ENCODE data around the gene TNS2.

The TNS2 gene

DNA sequence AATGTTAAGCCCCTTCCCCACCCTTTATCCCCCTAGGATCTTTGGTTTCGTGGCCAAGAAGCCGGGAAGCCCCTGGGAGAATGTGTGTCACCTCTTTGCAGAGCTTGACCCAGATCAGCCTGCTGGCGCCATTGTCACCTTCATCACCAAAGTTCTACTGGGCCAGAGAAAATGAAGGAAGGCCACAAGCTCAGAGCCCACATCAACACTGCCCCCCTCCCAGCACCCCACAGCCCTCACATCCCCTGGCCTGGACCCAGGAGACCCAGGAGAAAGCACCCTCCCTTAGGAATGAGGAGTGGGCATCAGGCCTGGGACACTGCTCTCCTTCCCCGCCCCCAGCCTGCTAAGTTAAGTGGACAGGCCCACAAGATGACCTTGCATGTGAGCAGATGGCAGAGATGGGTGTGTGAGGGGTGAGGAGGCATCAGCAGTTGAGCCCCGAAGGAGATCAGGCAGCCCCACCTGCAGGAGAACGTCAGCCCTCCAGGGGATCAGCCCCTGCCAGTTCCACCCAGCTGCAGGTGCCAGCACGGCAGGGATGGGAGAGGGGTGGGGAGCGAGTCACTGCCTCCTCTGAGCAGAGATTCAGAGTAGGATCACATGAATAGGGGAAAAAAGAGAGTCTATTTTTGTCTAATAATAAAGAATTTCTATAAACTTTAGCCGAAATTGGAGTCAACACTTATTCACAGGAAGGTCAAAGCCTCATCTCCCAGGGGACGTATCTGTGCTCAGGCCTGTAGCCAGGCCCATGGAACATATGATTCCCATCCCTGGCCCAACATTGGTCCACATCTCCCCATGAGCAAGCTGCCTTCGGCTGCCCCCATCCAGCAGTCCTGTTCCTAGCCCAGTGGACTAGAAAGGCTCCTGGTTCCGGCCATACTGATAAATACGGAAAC is 14.1 kb downstream of the TNS2 start:
- DNase-seq (ENCODE audit: low read depth) = no peak
- TF ChIP-seq, protein P1, sequence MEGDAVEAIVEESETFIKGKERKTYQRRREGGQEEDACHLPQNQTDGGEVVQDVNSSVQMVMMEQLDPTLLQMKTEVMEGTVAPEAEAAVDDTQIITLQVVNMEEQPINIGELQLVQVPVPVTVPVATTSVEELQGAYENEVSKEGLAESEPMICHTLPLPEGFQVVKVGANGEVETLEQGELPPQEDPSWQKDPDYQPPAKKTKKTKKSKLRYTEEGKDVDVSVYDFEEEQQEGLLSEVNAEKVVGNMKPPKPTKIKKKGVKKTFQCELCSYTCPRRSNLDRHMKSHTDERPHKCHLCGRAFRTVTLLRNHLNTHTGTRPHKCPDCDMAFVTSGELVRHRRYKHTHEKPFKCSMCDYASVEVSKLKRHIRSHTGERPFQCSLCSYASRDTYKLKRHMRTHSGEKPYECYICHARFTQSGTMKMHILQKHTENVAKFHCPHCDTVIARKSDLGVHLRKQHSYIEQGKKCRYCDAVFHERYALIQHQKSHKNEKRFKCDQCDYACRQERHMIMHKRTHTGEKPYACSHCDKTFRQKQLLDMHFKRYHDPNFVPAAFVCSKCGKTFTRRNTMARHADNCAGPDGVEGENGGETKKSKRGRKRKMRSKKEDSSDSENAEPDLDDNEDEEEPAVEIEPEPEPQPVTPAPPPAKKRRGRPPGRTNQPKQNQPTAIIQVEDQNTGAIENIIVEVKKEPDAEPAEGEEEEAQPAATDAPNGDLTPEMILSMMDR (IDR thresholded peaks at IDR 0.05; ENCODE audit: insufficient read depth, low read depth, low read length, missing control alignments) = no peak
- no peak overlapping the region for H3K4me3 ChIP-seq (ENCODE audit: low read length)

DNA sequence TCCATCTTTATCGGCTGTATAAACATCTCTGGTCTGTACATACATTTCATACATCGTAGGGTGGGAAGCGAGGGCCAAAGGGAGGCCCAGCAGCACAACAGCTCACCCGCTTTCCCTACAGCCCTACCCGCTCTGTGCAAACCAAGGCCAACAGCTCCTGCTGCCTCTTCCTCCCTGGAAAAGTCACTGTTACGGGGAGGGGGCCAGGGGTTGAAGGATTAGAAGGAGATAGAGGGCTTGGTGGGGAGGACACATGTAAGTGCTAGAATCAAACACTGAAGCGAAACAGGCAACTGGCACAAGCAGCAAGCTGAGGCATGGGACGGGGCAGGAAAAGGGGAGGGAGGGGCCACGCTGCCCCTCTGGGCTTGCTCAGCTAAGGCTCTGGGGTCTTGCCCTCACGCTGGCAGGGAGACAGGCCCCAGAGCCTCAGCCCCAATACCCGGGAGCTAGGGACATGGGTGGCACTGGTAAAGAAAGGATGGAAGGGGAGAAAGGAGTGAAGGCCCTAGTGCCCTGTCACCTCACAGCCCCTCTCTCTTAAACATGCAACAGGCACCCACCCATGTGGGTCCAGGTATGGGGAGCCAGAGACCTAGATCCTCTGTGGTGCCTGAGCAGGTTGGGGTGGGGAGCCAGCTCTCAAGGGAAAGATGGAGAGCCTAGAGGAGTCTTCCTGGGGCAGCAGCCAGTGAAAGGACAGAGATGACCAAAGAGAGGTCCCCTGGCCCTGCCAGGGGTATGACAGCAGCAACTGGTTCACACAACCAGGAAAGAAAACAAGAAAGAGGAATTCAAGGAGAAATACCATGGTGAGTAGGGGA is 15.0 kb downstream of the TNS2 start:
- no peak overlapping the region for H3K4me3 ChIP-seq (ENCODE audit: low read length)
- no peak for DNase-seq (ENCODE audit: low read depth)
- TF ChIP-seq, protein P1 (IDR thresholded peaks at IDR 0.05; ENCODE audit: insufficient read depth, low read depth, low read length, missing control alignments) = no peak

DNA sequence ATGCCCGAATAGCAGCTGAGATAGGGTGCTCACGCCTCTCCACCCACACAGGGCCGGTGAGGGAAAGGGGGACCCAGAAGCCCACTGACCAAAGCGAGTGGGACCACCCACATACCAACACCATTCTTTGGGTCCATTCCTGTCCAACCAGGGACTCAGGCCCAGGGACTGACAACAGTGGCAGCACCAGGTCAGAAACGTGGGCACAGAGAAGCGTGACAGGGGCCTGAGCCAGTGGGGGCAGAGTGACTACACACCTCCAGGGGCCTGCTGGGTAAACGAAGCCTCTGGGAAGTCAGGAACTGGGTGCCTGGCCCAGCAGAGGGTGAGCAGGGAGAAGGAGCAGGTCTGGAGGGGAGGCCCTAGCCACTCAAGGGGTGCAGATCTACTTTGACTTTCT is 15.6 kb downstream of the TNS2 start:
- TF ChIP-seq, protein P1 (IDR thresholded peaks at IDR 0.05; ENCODE audit: insufficient read depth, low read depth, low read length, missing control alignments) = no peak
- no peak for DNase-seq (ENCODE audit: low read depth)
- H3K4me3 ChIP-seq (ENCODE audit: low read length) = no peak overlapping the region

DNA sequence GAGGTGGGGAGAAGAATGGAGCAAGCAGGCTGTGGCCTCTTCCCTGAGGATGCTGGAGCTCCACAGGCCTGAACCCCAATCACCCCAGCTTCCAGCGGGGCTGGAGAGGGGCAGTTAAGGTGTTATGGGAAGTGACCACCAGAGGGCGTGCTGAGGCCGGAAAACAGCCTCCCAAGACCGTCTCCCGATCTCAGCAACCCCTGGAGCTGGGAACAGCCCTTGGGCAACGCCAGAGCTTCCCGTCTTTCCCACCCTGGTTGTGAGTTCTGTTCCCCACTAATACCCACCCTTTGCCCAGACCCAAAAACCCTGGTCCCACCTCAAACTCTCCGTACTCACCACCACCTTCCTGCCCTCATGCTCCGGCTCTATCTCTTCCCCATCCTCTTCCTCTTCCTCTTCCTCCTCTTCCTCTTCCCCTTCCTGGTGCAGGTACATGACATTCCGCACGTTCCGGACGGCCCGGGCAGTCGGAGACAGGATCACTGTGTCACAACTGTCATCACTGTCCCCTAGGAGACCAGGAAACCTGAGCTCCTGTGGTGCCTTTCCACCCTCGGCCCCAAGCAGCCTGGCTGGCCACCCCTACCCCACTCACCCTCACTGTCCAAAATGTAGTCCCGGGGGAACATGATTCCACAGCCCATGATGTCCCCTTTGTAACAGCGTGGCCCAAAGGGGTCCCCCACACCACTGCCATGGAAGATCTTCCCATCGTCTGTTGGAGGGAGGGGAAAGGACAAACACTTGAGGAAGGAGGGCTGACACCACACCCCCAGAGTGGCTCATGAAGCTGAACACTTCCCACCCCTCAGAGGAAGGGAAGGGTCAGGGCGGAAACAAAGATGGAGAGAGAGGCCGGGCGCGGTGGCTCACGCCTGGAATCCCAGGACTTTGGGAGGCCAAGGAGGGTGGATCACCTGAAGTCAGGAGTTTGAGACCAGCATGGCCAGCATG is 16.4 kb downstream of the TNS2 start:
- H3K4me3 ChIP-seq (ENCODE audit: low read length) = no peak overlapping the region
- TF ChIP-seq, protein P1 (IDR thresholded peaks at IDR 0.05; ENCODE audit: insufficient read depth, low read depth, low read length, missing control alignments) = peak; percentile 84
- peak; percentile 74 for DNase-seq (ENCODE audit: low read depth)

DNA sequence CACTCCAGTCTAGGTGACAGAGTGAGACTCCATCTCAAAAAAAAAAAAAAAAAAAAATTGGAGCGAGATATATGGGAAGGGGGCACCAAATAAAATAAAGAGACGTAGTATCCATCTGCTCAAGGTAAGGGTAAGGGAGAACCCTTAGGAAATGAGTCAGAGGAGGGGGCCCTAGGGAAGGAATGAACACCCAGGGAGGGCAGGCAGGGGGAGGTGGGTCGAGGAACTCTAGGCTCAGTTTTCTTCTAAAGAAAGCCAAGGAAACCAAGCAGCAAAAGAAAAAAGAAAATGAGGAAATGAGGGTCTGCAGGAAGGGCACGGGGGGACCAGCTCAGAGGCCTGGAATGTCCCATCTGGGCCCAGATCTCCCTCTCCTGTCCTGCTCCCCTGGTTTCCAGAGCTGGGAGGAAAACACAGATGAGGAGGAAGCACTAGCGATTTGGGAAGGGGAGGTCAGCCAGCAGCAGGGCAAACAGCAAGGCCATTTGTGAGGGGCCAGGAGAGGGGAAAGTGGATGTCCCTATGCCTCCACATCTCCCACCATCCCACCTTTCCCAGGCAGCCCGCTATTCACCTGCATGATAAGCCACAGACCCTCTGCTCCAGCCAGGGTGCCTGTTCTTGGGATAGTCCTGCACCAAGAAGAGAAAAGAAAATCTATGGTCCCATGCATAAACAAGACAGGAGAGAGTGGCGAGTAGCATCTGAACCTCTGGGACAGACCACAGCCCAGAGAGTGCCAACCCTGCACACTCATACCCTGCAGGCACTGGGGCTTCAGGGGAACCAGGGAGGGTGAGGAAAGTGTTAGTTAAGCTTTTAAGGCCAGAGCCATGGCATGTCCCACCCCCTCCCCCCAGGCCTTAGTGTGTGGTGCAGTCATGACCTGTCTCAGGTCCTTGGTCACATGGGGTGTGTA is 17.5 kb downstream of the TNS2 start:
- TF ChIP-seq, protein P1 (IDR thresholded peaks at IDR 0.05; ENCODE audit: insufficient read depth, low read depth, low read length, missing control alignments) = no peak
- H3K4me3 ChIP-seq (ENCODE audit: low read length) = no peak overlapping the region
- DNase-seq (ENCODE audit: low read depth) = no peak
